OCI-LY3 (cell line): ENCODE data around the gene TMC2.

Experiments
- H2AFZ ChIP-seq: fragments of 200-600, 300-600 bp; shearing (Covaris generic); 2 replicates; pipeline ENCODE4 v1.6.0; 2014; ENCODE audit warnings: antibody characterized with exemption, low read depth, low read length
- H3K27ac ChIP-seq: fragments of 200-600, 300-600 bp; sonication (generic); 2 replicates; pipeline ENCODE4 v1.5.1; 2014; ENCODE audit warnings: mild to moderate bottlenecking, low read length, moderate library complexity, mixed read lengths
- H3K27me3 ChIP-seq: fragments of 200-600, 300-600 bp; sonication (generic); 2 replicates; pipeline ENCODE4 v1.6.1; 2014; ENCODE audit warnings: low read depth, low read length, mixed read lengths
- H3K36me3 ChIP-seq: fragments of 200-600, 300-600 bp; sonication (generic); replicated peaks from 2 replicates; pipeline ENCODE3; 2014; ENCODE audit warnings: low read depth, low read length, mixed read lengths
- H3K4me1 ChIP-seq: fragments of 300-600, 200-600 bp; sonication (generic); 2 replicates; pipeline ENCODE4 v1.6.1; 2014; ENCODE audit warnings: low read length, mixed read lengths
- H3K4me2 ChIP-seq: fragments of 200-600, 300-600 bp; sonication (generic); 2 replicates; pipeline ENCODE4 v1.6.1; 2014; ENCODE audit warnings: low read length, mixed read lengths
- H3K4me3 ChIP-seq: fragments of 300-600, 200-600 bp; sonication (generic); 2 replicates; pipeline ENCODE4 v1.5.1; 2014; ENCODE audit warnings: antibody characterized with exemption, mild to moderate bottlenecking, low read length, moderate library complexity
- H3K79me2 ChIP-seq: fragments of 300-600, 200-600 bp; shearing (Covaris generic); 2 replicates; pipeline ENCODE4 v1.6.1; 2014; ENCODE audit warnings: mild to moderate bottlenecking, low read length, mixed read lengths
- H3K9ac ChIP-seq: fragments of 300-600, 200-600 bp; shearing (Covaris generic); 2 replicates; pipeline ENCODE4 v1.6.0; 2014; ENCODE audit warnings: mild to moderate bottlenecking, low read length, moderate library complexity
- H3K9me3 ChIP-seq: fragments of 200-600, 300-600 bp; shearing (Covaris generic); 2 replicates; pipeline ENCODE4 v1.6.1; 2014; ENCODE audit warnings: low read length, mixed read lengths; ENCODE audit not compliant: insufficient read depth
- H4K20me1 ChIP-seq: fragments of 200-600, 300-600 bp; sonication (generic); 2 replicates; pipeline ENCODE4 v1.6.1; 2016; ENCODE audit warnings: low read length, mixed read lengths; ENCODE audit not compliant: insufficient read depth
- CTCF ChIP-seq: fragments of 200-600, 300-600 bp; sonication (generic); IDR thresholded peaks from 2 replicates; pipeline ENCODE4 v1.5.1; 2014; ENCODE audit warnings: antibody characterized with exemption, low read length, low read depth
- EZH2phosphoT487 ChIP-seq: fragments of 200-600 bp; shearing (Covaris generic); IDR thresholded peaks from 2 replicates; pipeline ENCODE4 v1.6.1; 2018; ENCODE audit warnings: antibody characterized with exemption, mixed run types, low read depth

Gene TMC2

GRCh38 chr20:2544211-2544610 is 7.8 kb downstream of the TMC2 start:
- Histone ChIP-seq H4K20me1 (no peaks in the 10 kb centered on the region), H3K9ac (no peak overlapping the region), H3K27me3 (peaks cover 41% of the 10 kb centered on the region), H3K4me1 (peaks cover 3% of the 10 kb centered on the region; the same call in 1 of the 2 replicates), H3K36me3 (no peaks in the 10 kb centered on the region), H3K4me3 (no peak overlapping the region), H2AFZ (no peak overlapping the region), H3K79me2 (no peaks in the 10 kb centered on the region), H3K4me2 (no peak overlapping the region), H3K27ac (no peak overlapping the region), H3K9me3 (no peaks in the 10 kb centered on the region)
- TF ChIP-seq CTCF (no peak), EZH2phosphoT487 (no peak)

- H3K36me3 ChIP-seq = no peaks in the 10 kb centered on the region
- no peak overlapping the region for H3K9ac ChIP-seq
- no peak overlapping the region for H3K4me3 ChIP-seq
- H3K4me1 ChIP-seq = peaks cover 3% of the 10 kb centered on the region; the same call in 1 of the 2 replicates
- H3K27ac ChIP-seq = no peak overlapping the region
- no peaks in the 10 kb centered on the region for H4K20me1 ChIP-seq
- no peaks in the 10 kb centered on the region for H3K79me2 ChIP-seq
- peaks cover 38% of the 10 kb centered on the region for H3K27me3 ChIP-seq
- H3K9me3 ChIP-seq = no peaks in the 10 kb centered on the region
- H2AFZ ChIP-seq = no peak overlapping the region
- TF ChIP-seq EZH2phosphoT487 = no peak
- TF ChIP-seq CTCF = no peak
- no peak overlapping the region for H3K4me2 ChIP-seq
Observed at GRCh38 chr20:2545594-2545993, 9.2 kb downstream of the TMC2 start.

DNA sequence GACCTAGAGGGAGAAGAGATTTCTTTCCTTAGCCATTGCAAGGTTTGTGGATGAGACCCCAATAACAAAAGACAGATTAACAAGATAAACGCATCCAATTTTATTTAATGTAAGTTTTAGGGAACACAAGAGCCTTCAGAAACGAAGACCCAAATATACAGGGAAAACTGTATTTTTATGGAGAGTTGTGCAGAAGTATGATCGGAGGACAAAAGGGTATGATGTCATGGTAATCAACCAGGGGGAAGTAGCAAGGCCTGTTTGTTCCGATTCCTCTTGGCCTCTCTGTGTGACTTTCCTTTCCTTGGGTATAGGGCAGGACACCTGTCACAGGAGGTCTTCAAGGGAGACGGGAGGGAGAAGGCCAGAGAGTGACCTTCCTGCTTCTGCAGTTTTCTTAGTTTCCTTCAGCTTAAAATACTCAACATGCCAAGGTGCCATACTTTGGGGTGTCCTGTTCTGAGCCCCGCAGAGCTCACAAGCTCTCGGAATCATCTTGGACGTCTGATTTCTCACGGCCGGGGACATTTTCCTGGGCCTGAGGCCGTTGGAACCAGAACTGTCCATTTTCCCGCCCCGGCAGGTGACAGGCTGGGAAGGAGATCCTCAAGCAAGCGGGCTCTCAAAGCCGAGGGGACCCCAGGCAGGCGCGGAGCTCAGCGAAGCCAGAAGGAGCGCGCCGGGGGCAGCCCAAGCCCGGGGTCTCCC is 21.7 kb downstream of the TMC2 start:
- Histone ChIP-seq H3K27me3 (peaks cover 46% of the 10 kb centered on the region), H3K9ac (no peak overlapping the region), H3K4me3 (no peak overlapping the region), H3K27ac (no peak overlapping the region), H3K79me2 (no peaks in the 10 kb centered on the region), H2AFZ (no peak overlapping the region), H3K4me2 (no peak overlapping the region), H4K20me1 (no peaks in the 10 kb centered on the region), H3K36me3 (no peaks in the 10 kb centered on the region), H3K4me1 (no peaks in the 10 kb centered on the region), H3K9me3 (no peaks in the 10 kb centered on the region)
- TF ChIP-seq CTCF (no peak), EZH2phosphoT487 (no peak)

DNA sequence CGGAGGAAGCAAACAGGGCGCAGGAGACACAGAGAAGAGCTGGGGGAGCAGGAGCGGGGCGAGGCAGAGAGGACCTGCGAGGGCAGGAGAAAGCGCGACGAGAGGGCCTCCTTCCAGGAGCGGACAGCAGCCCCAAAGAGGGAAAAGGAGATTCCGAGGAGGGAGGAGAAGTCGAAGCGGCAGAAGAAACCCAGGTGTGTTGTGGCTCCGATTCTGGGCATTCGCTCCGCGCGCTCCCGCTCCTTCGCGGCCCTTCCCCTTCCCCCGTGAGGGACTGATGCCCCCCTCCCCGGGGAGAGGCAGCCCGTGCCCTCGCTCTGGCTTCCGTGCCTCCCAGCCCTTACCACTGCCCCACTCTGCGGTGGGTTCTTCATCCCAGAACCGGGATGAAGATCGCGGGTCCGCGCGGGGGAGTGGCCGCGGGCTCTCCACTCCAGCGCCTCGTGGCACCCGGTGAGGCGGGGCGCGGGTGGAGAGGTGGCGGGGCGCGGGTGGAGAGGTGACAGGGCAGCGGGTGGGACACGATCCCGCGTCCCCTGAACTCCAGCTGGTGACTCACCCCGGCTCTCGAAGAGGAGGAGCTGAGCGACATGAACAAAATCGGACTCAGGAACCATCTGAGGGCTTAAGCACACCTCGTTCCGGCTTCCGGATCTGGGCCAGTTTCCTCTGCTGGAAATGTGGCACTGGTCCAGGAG is 22.4 kb downstream of the TMC2 start:
- H3K27me3 ChIP-seq = peaks cover 39% of the 10 kb centered on the region
- no peak overlapping the region for H3K9ac ChIP-seq
- no peak overlapping the region for H3K4me2 ChIP-seq
- no peaks in the 10 kb centered on the region for H4K20me1 ChIP-seq
- no peaks in the 10 kb centered on the region for H3K4me1 ChIP-seq
- TF ChIP-seq EZH2phosphoT487 (no peak), CTCF (no peak)
- no peak overlapping the region for H3K27ac ChIP-seq
- H3K79me2 ChIP-seq = no peaks in the 10 kb centered on the region
- no peak overlapping the region for H2AFZ ChIP-seq
- H3K36me3 ChIP-seq = no peaks in the 10 kb centered on the region
- H3K4me3 ChIP-seq = no peak overlapping the region
- no peaks in the 10 kb centered on the region for H3K9me3 ChIP-seq
